ENCODE results near the gene PITPNM3.

PITPNM3 gene

GRCh38 chr17:6508016-6508415 is 48.3 kb downstream of the PITPNM3 start:
- in situ Hi-C loops (cut with MboI; ENCODE audit: low pct_unique_long_range_greater_than_20kb, low sequenced_read_pairs): no loop called here
- no peak for DNase-seq

GRCh38 chr17:6507535-6507934 is 48.8 kb downstream of the PITPNM3 start:
- in situ Hi-C loops (cut with MboI; ENCODE audit: low pct_unique_long_range_greater_than_20kb, low sequenced_read_pairs): no loop called here
- DNase-seq: no peak

GRCh38 chr17:6506679-6507231 is 49.6 kb downstream of the PITPNM3 start:
- in situ Hi-C loops (cut with MboI; ENCODE audit: low pct_unique_long_range_greater_than_20kb, low sequenced_read_pairs): no loop called here
- DNase-seq: no peak

GRCh38 chr17:6505425-6506142 is 50.8 kb downstream of the PITPNM3 start:
- DNase-seq: no peak
- in situ Hi-C loops (cut with MboI; ENCODE audit: low pct_unique_long_range_greater_than_20kb, low sequenced_read_pairs): no loop called here

GRCh38 chr17:6503641-6504195 is 52.6 kb downstream of the PITPNM3 start:
- DNase-seq: no peak
- in situ Hi-C loops (cut with MboI; ENCODE audit: low pct_unique_long_range_greater_than_20kb, low sequenced_read_pairs): no loop called here

GRCh38 chr17:6502871-6503509 is 53.4 kb downstream of the PITPNM3 start:
- DNase-seq: no peak
- in situ Hi-C loops (cut with MboI; ENCODE audit: low pct_unique_long_range_greater_than_20kb, low sequenced_read_pairs): no loop called here

GRCh38 chr17:6502142-6502541 is 54.2 kb downstream of the PITPNM3 start:
- no peak for DNase-seq
- in situ Hi-C loops (cut with MboI; ENCODE audit: low pct_unique_long_range_greater_than_20kb, low sequenced_read_pairs): no loop called here

GRCh38 chr17:6501359-6501758 is 55.0 kb downstream of the PITPNM3 start:
- in situ Hi-C loops (cut with MboI; ENCODE audit: low pct_unique_long_range_greater_than_20kb, low sequenced_read_pairs): no loop called here
- DNase-seq: no peak

- no peak for DNase-seq
- in situ Hi-C loops (cut with MboI; ENCODE audit: low pct_unique_long_range_greater_than_20kb, low sequenced_read_pairs): no loop called here
These were observed 57.3 kb downstream of the PITPNM3 start for GRCh38 chr17:6498901-6499540.

GRCh38 chr17:6498356-6498755 is 58.0 kb downstream of the PITPNM3 start:
- no peak for DNase-seq
- in situ Hi-C loops (cut with MboI; ENCODE audit: low pct_unique_long_range_greater_than_20kb, low sequenced_read_pairs): no loop called here

- in situ Hi-C loops (cut with MboI; ENCODE audit: low pct_unique_long_range_greater_than_20kb, low sequenced_read_pairs): no loop called here
- DNase-seq: no peak
These were observed 58.7 kb downstream of the PITPNM3 start for GRCh38 chr17:6497496-6498221.

- DNase-seq: no peak
- in situ Hi-C loops (cut with MboI; ENCODE audit: low pct_unique_long_range_greater_than_20kb, low sequenced_read_pairs): no loop called here
These were observed 59.5 kb downstream of the PITPNM3 start for GRCh38 chr17:6496640-6497441.

GRCh38 chr17:6496116-6496481 is 60.3 kb downstream of the PITPNM3 start:
- DNase-seq: peak; percentile 59
- in situ Hi-C loops (cut with MboI; ENCODE audit: low pct_unique_long_range_greater_than_20kb, low sequenced_read_pairs): no loop called here

GRCh38 chr17:6495450-6496115 is 60.8 kb downstream of the PITPNM3 start:
- DNase-seq: no peak
- in situ Hi-C loops (cut with MboI; ENCODE audit: low pct_unique_long_range_greater_than_20kb, low sequenced_read_pairs): no loop called here

GRCh38 chr17:6494239-6494941 is 62.0 kb downstream of the PITPNM3 start:
- in situ Hi-C loops (cut with MboI; ENCODE audit: low pct_unique_long_range_greater_than_20kb, low sequenced_read_pairs): no loop called here
- DNase-seq: no peak

- DNase-seq: no peak
These were observed 63.3 kb downstream of the PITPNM3 start for GRCh38 chr17:6492892-6493674.

More at GRCh38 chr17:6492892-6493674, 63.3 kb downstream of the PITPNM3 start:
- in situ Hi-C loops (cut with MboI; ENCODE audit: low pct_unique_long_range_greater_than_20kb, low sequenced_read_pairs): no loop called here

All from KBM-7 (cell line).